NCI-H345 treated with DMSO at 0.1 percent for 48 hours (cell line): ENCODE measurements around the gene MCUR1.

Source experiments
- DNase-seq: peaks from one replicate; lab custom pipeline; 2025; ENCODE audit not compliant: unreplicated experiment; lab: John Stamatoyannopoulos, UW

Gene MCUR1

DNA sequence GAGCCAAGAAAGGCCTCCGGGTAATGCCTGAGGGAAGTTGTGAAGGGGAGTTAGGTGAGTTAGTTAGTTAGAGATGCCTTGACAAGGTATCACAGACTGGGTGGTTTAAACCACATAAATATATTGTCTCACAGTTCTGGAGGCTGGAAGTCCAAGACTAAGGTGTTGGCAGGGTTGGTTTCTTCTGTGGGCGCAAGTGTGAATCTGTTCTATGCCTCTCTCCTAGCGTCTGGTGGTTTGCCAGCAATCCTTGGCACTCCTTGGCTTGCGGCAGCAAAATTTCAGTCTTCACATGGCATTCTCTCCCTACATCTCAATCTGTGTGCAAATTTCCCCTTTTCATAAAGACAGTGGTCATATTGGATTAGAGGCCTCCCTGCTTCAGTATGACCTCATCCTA is 73.0 kb downstream of the MCUR1 start:
- no peak for DNase-seq
